ENCODE data around the gene SLC5A12.
"Not testable (repeated sequence)": the region's sequence is repeated elsewhere in the genome, so short reads cannot be mapped to it uniquely, and the experiment has no call there.

The SLC5A12 gene

GRCh38 chr11:26643314-26643713, 78.5 kb downstream of the SLC5A12 start:
- DNase-seq: not testable (repeated sequence)

- DNase-seq: no peak
Measured at GRCh38 chr11:26632691-26633159, 89.1 kb downstream of the SLC5A12 start.

- no peak for DNase-seq
Measured at GRCh38 chr11:26626346-26626745, 95.5 kb downstream of the SLC5A12 start.

GRCh38 chr11:26623076-26623659, 98.7 kb downstream of the SLC5A12 start:
- DNase-seq: no peak

GRCh38 chr11:26622181-26622580, 99.7 kb downstream of the SLC5A12 start:
- no peak for DNase-seq

- no peak for DNase-seq
Measured at GRCh38 chr11:26621132-26621531, 100.7 kb downstream of the SLC5A12 start.

GRCh38 chr11:26620282-26621045, 101.4 kb downstream of the SLC5A12 start:
- DNase-seq: peak; percentile 19

GRCh38 chr11:26618441-26618840, 103.4 kb downstream of the SLC5A12 start:
- DNase-seq: no peak
